IMR-90 (cell line): ENCODE measurements around the gene C13orf46. TPM values are rescaled to one million over a fixed set of nuclear protein-coding genes. Genes with fewer than 3 reads are reported as not detected.

Source experiments
- ATAC-seq: fragments of 200-7000 bp; cut with Tn5 transposase; 2 replicates; pipeline ENCODE4 v1.9.1; 2020; ENCODE audit warnings: low read depth, mild to moderate bottlenecking, moderate library complexity
- BruUV-seq: library from RNA; stranded (reverse); fragments of 400-500 nt; replicated peaks from 2 replicates; lab custom pipeline; 2021; lab: Mats Ljungman, UMichigan
- CTCF ChIA-PET: fragments of 300-600 bp; formaldehyde crosslinking; extraction: SDS; loops from one replicate; lab custom pipeline; 2021; ENCODE audit warnings: antibody characterized with exemption; lab: Yijun Ruan, JAX
- POLR2A ChIA-PET: fragments of 300-600 bp; sonication (Branson Sonifier 250); formaldehyde crosslinking; loops from one replicate; lab custom pipeline; 2022; ENCODE audit warnings: antibody characterized with exemption; ENCODE audit not compliant: unreplicated experiment; lab: Charles Lee
- DNase-seq: peaks from one replicate; pipeline ENCODE4 v3.0.0; 2013
- H2AFZ ChIP-seq: replicated peaks from 2 replicates; pipeline ENCODE3; 2013; ENCODE audit warnings: low read length, mild to moderate bottlenecking; ENCODE audit not compliant: poor library complexity
- H2AK5ac ChIP-seq: 2 replicates; pipeline ENCODE4 v1.6.1; 2013; ENCODE audit warnings: low read depth, low read length, inconsistent platforms
- H2AK9ac ChIP-seq: replicated peaks from 2 replicates; pipeline ENCODE3; 2013; ENCODE audit warnings: mild to moderate bottlenecking, low read depth, low read length, moderate library complexity; ENCODE audit not compliant: poor library complexity
- H2BK120ac ChIP-seq: 2 replicates; pipeline ENCODE4 v1.6.1; 2013; ENCODE audit warnings: low read depth, low read length, inconsistent platforms
- H2BK15ac ChIP-seq: 3 replicates; pipeline ENCODE4 v1.6.1; 2013; ENCODE audit warnings: low read depth, low read length, inconsistent platforms
- H2BK20ac ChIP-seq: 2 replicates; pipeline ENCODE4 v1.6.1; 2013; ENCODE audit warnings: low read depth, mild to moderate bottlenecking, inconsistent platforms, low read length, moderate library complexity
- H2BK5ac ChIP-seq: 2 replicates; pipeline ENCODE4 v1.6.1; 2013; ENCODE audit warnings: mild to moderate bottlenecking, low read depth, low read length, inconsistent platforms; ENCODE audit not compliant: poor library complexity, severe bottlenecking
- H3K14ac ChIP-seq: replicated peaks from 2 replicates; pipeline ENCODE4 v1.6.1; 2013; ENCODE audit warnings: low read depth, low read length, inconsistent platforms
- H3K18ac ChIP-seq: 2 replicates; pipeline ENCODE4 v1.6.1; 2013; ENCODE audit warnings: low read depth, low read length, control low read depth
- H3K23ac ChIP-seq: 2 replicates; pipeline ENCODE4 v1.6.1; 2013; ENCODE audit warnings: low read depth, low read length, inconsistent platforms
- H3K27ac ChIP-seq: 2 replicates; pipeline ENCODE4 v1.5.1; 2013; ENCODE audit warnings: mild to moderate bottlenecking, control low read depth, low read length; ENCODE audit not compliant: insufficient read depth
- H3K27me3 ChIP-seq: 2 replicates; pipeline ENCODE4 v1.6.1; 2013; ENCODE audit warnings: low read length; ENCODE audit not compliant: control insufficient read depth, insufficient read depth
- H3K36me3 ChIP-seq: 2 replicates; pipeline ENCODE4 v1.6.1; 2013; ENCODE audit warnings: low read length, mixed read lengths; ENCODE audit not compliant: control insufficient read depth, insufficient read depth
- H3K4ac ChIP-seq: 2 replicates; pipeline ENCODE4 v1.6.1; 2013; ENCODE audit warnings: low read depth, low read length, inconsistent platforms
- H3K4me1 ChIP-seq: 2 replicates; pipeline ENCODE4 v1.6.1; 2013; ENCODE audit warnings: low read length, mixed read lengths; ENCODE audit not compliant: control insufficient read depth, insufficient read depth
- H3K4me2 ChIP-seq: 2 replicates; pipeline ENCODE4 v1.6.1; 2013; ENCODE audit warnings: low read depth, mild to moderate bottlenecking, control low read depth, low read length, moderate library complexity
- H3K4me3 ChIP-seq: 2 replicates; pipeline ENCODE4 v1.5.1; 2013; ENCODE audit warnings: low read depth, mild to moderate bottlenecking, control low read depth, low read length, moderate library complexity; ENCODE audit not compliant: insufficient read depth
- H3K56ac ChIP-seq: 2 replicates; pipeline ENCODE4 v1.6.1; 2013; ENCODE audit warnings: low read length, inconsistent platforms; ENCODE audit not compliant: insufficient read depth; ENCODE audit errors: extremely low read depth
- H3K79me1 ChIP-seq, 2 experiments: 2 replicates each; pipeline ENCODE4 v1.6.1; 2013; ENCODE audit warnings: low read length in 2 of 2, inconsistent platforms in 1 of 2, low read depth in 1 of 2
- H3K9ac ChIP-seq: 2 replicates; pipeline ENCODE4 v1.6.1; 2013; ENCODE audit warnings: low read depth, low read length, control low read depth
- H3K9me1 ChIP-seq: 2 replicates; pipeline ENCODE4 v1.6.1; 2013; ENCODE audit warnings: low read length, inconsistent platforms; ENCODE audit not compliant: insufficient read depth
- H3K9me3 ChIP-seq: 2 replicates; pipeline ENCODE4 v1.6.1; 2013; ENCODE audit warnings: low read length; ENCODE audit not compliant: control insufficient read depth, insufficient read depth
- H4K20me1 ChIP-seq: 2 replicates; pipeline ENCODE4 v1.6.1; 2013; ENCODE audit warnings: low read length, inconsistent platforms; ENCODE audit not compliant: insufficient read depth
- H4K5ac ChIP-seq: 2 replicates; pipeline ENCODE4 v1.6.1; 2013; ENCODE audit warnings: mild to moderate bottlenecking, low read depth, low read length, control low read depth
- H4K8ac ChIP-seq, 2 experiments: 2 replicates each; pipeline ENCODE4 v1.6.1; 2013; ENCODE audit warnings: low read depth in 2 of 2, low read length in 2 of 2, control low read depth in 1 of 2, inconsistent platforms in 1 of 2
- H4K91ac ChIP-seq: 2 replicates; pipeline ENCODE4 v1.6.1; 2013; ENCODE audit warnings: low read depth, low read length, inconsistent platforms; ENCODE audit not compliant: insufficient read depth
- BHLHE40 ChIP-seq: fragments of 150-350 bp; IDR thresholded peaks from 2 replicates; pipeline ENCODE4 v1.6.1; 2016; ENCODE audit warnings: mild to moderate bottlenecking, low read depth, low read length
- CEBPB ChIP-seq: IDR thresholded peaks from 2 replicates; pipeline ENCODE4 v1.6.1; 2012; ENCODE audit warnings: low read depth, low read length, improper control_type of control experiment
- CHD1 ChIP-seq: IDR thresholded peaks from 2 replicates; pipeline ENCODE4 v1.6.1; 2012; ENCODE audit warnings: low read depth, low read length, improper control_type of control experiment
- CTCF ChIP-seq: conservative IDR thresholded peaks from 2 replicates; pipeline ENCODE4 v1.5.1; 2012; ENCODE audit warnings: mild to moderate bottlenecking, low read depth, low read length, improper control_type of control experiment
- ELK1 ChIP-seq: fragments of 150-350 bp; IDR thresholded peaks from 2 replicates; pipeline ENCODE4 v1.6.1; 2016; ENCODE audit warnings: low read depth, mild to moderate bottlenecking, low read length, moderate library complexity, borderline replicate concordance
- FOS ChIP-seq: fragments of 150-350 bp; IDR thresholded peaks from 2 replicates; pipeline ENCODE4 v1.6.1; 2016; ENCODE audit warnings: low read depth, low read length
- MAFK ChIP-seq: IDR thresholded peaks from 2 replicates; pipeline ENCODE4 v1.6.1; 2012; ENCODE audit warnings: low read depth, low read length, improper control_type of control experiment
- MAZ ChIP-seq: IDR thresholded peaks from 2 replicates; pipeline ENCODE4 v1.6.1; 2012; ENCODE audit warnings: low read depth, mild to moderate bottlenecking, low read length, improper control_type of control experiment, moderate library complexity, borderline replicate concordance
- MXI1 ChIP-seq: IDR thresholded peaks from 2 replicates; pipeline ENCODE4 v1.6.1; 2012; ENCODE audit warnings: low read depth, mild to moderate bottlenecking, low read length, moderate library complexity, borderline replicate concordance
- NFE2L2 ChIP-seq: fragments of 150-350 bp; IDR thresholded peaks from 2 replicates; pipeline ENCODE4 v1.6.1; 2016; ENCODE audit warnings: low read depth, mild to moderate bottlenecking, low read length
- POLR2A ChIP-seq: IDR thresholded peaks from 2 replicates; pipeline ENCODE4 v1.6.1; 2012; ENCODE audit warnings: mild to moderate bottlenecking, low read depth, low read length
- RAD21 ChIP-seq: IDR thresholded peaks from 2 replicates; pipeline ENCODE4 v1.6.1; 2012; ENCODE audit warnings: low read length, improper control_type of control experiment
- RCOR1 ChIP-seq: IDR thresholded peaks from 2 replicates; pipeline ENCODE4 v1.6.1; 2012; ENCODE audit warnings: mild to moderate bottlenecking, low read length, improper control_type of control experiment; ENCODE audit not compliant: insufficient replicate concordance
- RFX5 ChIP-seq: IDR thresholded peaks from 2 replicates; pipeline ENCODE4 v1.8.0; 2012; ENCODE audit warnings: low read depth, mild to moderate bottlenecking, low read length, moderate library complexity
- SMC3 ChIP-seq: fragments of 150-350 bp; IDR thresholded peaks from 2 replicates; pipeline ENCODE4 v1.6.1; 2016; ENCODE audit warnings: low read depth, mild to moderate bottlenecking, antibody characterized with exemption, low read length, moderate library complexity
- USF2 ChIP-seq: fragments of 150-350 bp; IDR thresholded peaks from 2 replicates; pipeline ENCODE4 v1.6.1; 2017; ENCODE audit warnings: mild to moderate bottlenecking, antibody characterized with exemption, low read length, low read depth
- WGBS, 2 experiments: methylation state at CpG; one replicate each; pipeline versions ENCODE4 v1.1.5 to v1.1.7; 2013; ENCODE audit warnings: missing lambda C conversion rate in 2 of 2; ENCODE audit not compliant: insufficient read length in 1 of 2; ENCODE audit errors: extremely low coverage in 2 of 2; 5-methylcytosine and 5-hydroxymethylcytosine counted together
- dilution Hi-C: fragments of 300-500 bp; cut with HindIII; formaldehyde crosslinking; loops from one replicate; pipeline ENCODE4 v1.14.3; 2018; ENCODE audit warnings: low sequenced_read_pairs; ENCODE audit not compliant: unreplicated experiment
- in situ Hi-C: fragments of 300-500 bp; cut with MboI; formaldehyde crosslinking; loops from 3 replicates; pipeline ENCODE4 v1.14.3; 2019; ENCODE audit warnings: low sequenced_read_pairs, inconsistent platforms, mixed read lengths
- intact Hi-C: fragments of 100-400 bp; cut with micrococcal nuclease; formaldehyde crosslinking; loops from 2 replicates; pipeline ENCODE4 v1.10.0; 2022
- polyA plus RNA-seq, 3 experiments: library from polyadenylated mRNA; depleted of rRNA; stranded (reverse); fragments of >200 nt; gene quantifications; 2 replicates each; pipeline ENCODE4 v1.2.3, GENCODE V29; 2012; ENCODE audit warnings: low replicate concordance in 1 of 3
- total RNA-seq: library from RNA; depleted of rRNA; stranded (reverse); fragments of >200 nt; gene quantifications from 2 replicates; pipeline ENCODE4 v1.2.3, GENCODE V29; 2012

Gene C13orf46
- total and polyA plus RNA-seq, 2 of the 4 experiments (the other 2 are of a cell fraction) = under 0.01 to 2.1 TPM

- peaks cover 36% of the 10 kb centered on the region for H4K20me1 ChIP-seq
- no peak overlapping the region for H3K4ac ChIP-seq
- no peak overlapping the region for H2AK5ac ChIP-seq
- DNase-seq (no peak), ATAC-seq (no peak)
- H4K91ac ChIP-seq = no peak overlapping the region
- peaks cover 23 to 67% of the 10 kb centered on the region in 2 experiments for H3K79me1 ChIP-seq
- H3K18ac ChIP-seq = no peak overlapping the region
- POLR2A ChIA-PET = no interaction called here
- no peak overlapping the region for H2BK15ac ChIP-seq
- no peak overlapping the region for H3K4me2 ChIP-seq
- in situ Hi-C loops = no loop called here
- H3K9me3 ChIP-seq = no peaks in the 10 kb centered on the region
- H4K5ac ChIP-seq = no peak overlapping the region
- H3K14ac ChIP-seq = no peak overlapping the region
- no peak overlapping the region for H2BK120ac ChIP-seq
- H3K9me1 ChIP-seq = peaks cover 10% of the 10 kb centered on the region; the same call in 1 of the 2 replicates
- H2BK5ac ChIP-seq = no peak overlapping the region
- no peak overlapping the region for H2AFZ ChIP-seq
- no TSS peak for BruUV-seq
- peaks cover 22% of the 10 kb centered on the region for H3K4me1 ChIP-seq
- H3K23ac ChIP-seq = no peak overlapping the region
- H2BK20ac ChIP-seq = no peak overlapping the region
- dilution Hi-C loops = no loop called here
- no peak overlapping the region for H3K4me3 ChIP-seq
- H3K27ac ChIP-seq = no peak overlapping the region
- H2AK9ac ChIP-seq = no peak overlapping the region
- peaks cover 76% of the 10 kb centered on the region for H3K36me3 ChIP-seq
- no peak overlapping the region for H3K56ac ChIP-seq
- intact Hi-C loops = loop anchor here (10.0 kb wide), 1 partner anchor 207 kb away; no protein-coding TSS in a partner anchor
- no peak overlapping the region for H3K9ac ChIP-seq
- TF ChIP-seq ELK1 = no peak
- TF ChIP-seq CHD1 = no peak
- TF ChIP-seq USF2 = no peak
- TF ChIP-seq RCOR1 = no peak
- no peak for TF ChIP-seq RAD21
- TF ChIP-seq POLR2A = no peak
- no peak for TF ChIP-seq RFX5
- TF ChIP-seq CTCF = no peak
- TF ChIP-seq MAZ = no peak
- TF ChIP-seq SMC3 = no peak
- no peak for TF ChIP-seq NFE2L2
- TF ChIP-seq BHLHE40 = no peak
- TF ChIP-seq CEBPB = no peak
- TF ChIP-seq MXI1 = no peak
- no peak for TF ChIP-seq MAFK
- TF ChIP-seq FOS = no peak
- H4K8ac ChIP-seq = no peak overlapping the region
- WGBS, 2 experiments = 97% methylated on average over 6 of the region's 9 CpGs; no CpG with 5 or more reads in 1 of the 2 experiments
- no peaks in the 10 kb centered on the region for H3K27me3 ChIP-seq
- CTCF ChIA-PET = no interaction called here
Measured at GRCh38 chr13:114022309-114022669, 48.4 kb upstream of the C13orf46 start.
